RPMI8226 (cell line): Measurements from ENCODE around the gene CSTF3.
A peak's percentile ranks its signal among the peaks of the same experiment; 100 is the strongest.

Experiments used
- DNase-seq: peaks from one replicate; pipeline ENCODE4 v3.0.0-alpha.2; 2015

CSTF3 gene

GRCh38 chr11:33040033-33040861 lies 121.0 kb downstream of the CSTF3 start:
- no peak for DNase-seq

GRCh38 chr11:33039274-33040032 lies 121.8 kb downstream of the CSTF3 start, which contains the start of gene TCP11L1:
Gene TCP11L1, plus strand, starts transcription at chr11:33039572. Its CDS starts 4,202 bp downstream, at chr11:33043774.
- peak; percentile 83 for DNase-seq

- no peak for DNase-seq
These were observed 126.3 kb downstream of the CSTF3 start for GRCh38 chr11:33035011-33035410.
